Progenitor cell of endocrine pancreas (in vitro differentiated cells): ENCODE data around the gene ZNF484. TPM values are rescaled to one million over a fixed set of nuclear protein-coding genes. Genes with fewer than 3 reads are reported as not detected.
A peak's percentile ranks its signal among the peaks of the same experiment; 100 is the strongest.
"Not testable (repeated sequence)": the region's sequence is repeated elsewhere in the genome, so short reads cannot be mapped to it uniquely, and the experiment has no call there.

Experiments used
- DNase-seq: peaks from one replicate; pipeline ENCODE4 v3.0.0; 2021; ENCODE audit warnings: low spot score; ENCODE audit not compliant: unreplicated experiment
- H3K27ac Mint-ChIP-seq: 2 replicates; pipeline ENCODE4 v1.8.0; 2021; ENCODE audit warnings: mild to moderate bottlenecking, moderate library complexity, mixed read lengths
- H3K27me3 Mint-ChIP-seq: 2 replicates; pipeline ENCODE4 v1.8.0; 2021; ENCODE audit warnings: mixed read lengths
- H3K36me3 Mint-ChIP-seq: 2 replicates; pipeline ENCODE4 v1.8.0; 2022; ENCODE audit warnings: mixed read lengths; ENCODE audit not compliant: insufficient read depth
- H3K4me1 Mint-ChIP-seq: 2 replicates; pipeline ENCODE4 v1.8.0; 2021; ENCODE audit warnings: low read depth, mixed read lengths
- H3K4me3 Mint-ChIP-seq: 2 replicates; pipeline ENCODE4 v1.8.0; 2021; ENCODE audit warnings: low read depth, mild to moderate bottlenecking, moderate library complexity, mixed read lengths
- H3K9me3 Mint-ChIP-seq: 2 replicates; pipeline ENCODE4 v1.8.0; 2021; ENCODE audit warnings: low read depth, mixed read lengths
- CTCF ChIP-seq: fragments of 200-600 bp; sonication (generic); IDR thresholded peaks from one replicate; pipeline ENCODE4 v1.5.0; 2021; ENCODE audit warnings: antibody characterized with exemption, mild to moderate bottlenecking; ENCODE audit not compliant: unreplicated experiment
- total RNA-seq: library from RNA; stranded (reverse); gene quantifications from 2 replicates; pipeline ENCODE4 v1.2.1, GENCODE V29; 2021

Gene ZNF484
- total RNA-seq, 1 donor from 2014 or later, result 11.1 TPM

- Mint-ChIP-seq H3K4me1 (no peaks in the 10 kb centered on the region), H3K27me3 (no peaks in the 10 kb centered on the region), H3K9me3 (peaks cover 43% of the 10 kb centered on the region), H3K27ac (peak overlapping the region; percentile 69), H3K4me3 (no peak overlapping the region), H3K36me3 (peaks cover 82% of the 10 kb centered on the region)
- no peak for TF ChIP-seq CTCF
- no peak for DNase-seq
Measured at GRCh38 chr9:92850898-92851297, 26.9 kb downstream of the ZNF484 start.

- Mint-ChIP-seq H3K36me3 (peaks cover 86% of the 10 kb centered on the region), H3K9me3 (peaks cover 58% of the 10 kb centered on the region)
- not testable (repeated sequence) for H3K27ac Mint-ChIP-seq, DNase-seq, H3K27me3 Mint-ChIP-seq, H3K4me1 Mint-ChIP-seq, H3K4me3 Mint-ChIP-seq
Measured at GRCh38 chr9:92848740-92849139, 29.1 kb downstream of the ZNF484 start.

- no peak overlapping the region for H3K27ac Mint-ChIP-seq
- TF ChIP-seq CTCF, result no peak
- H3K4me3 Mint-ChIP-seq, result no peak overlapping the region
- H3K4me1 Mint-ChIP-seq, result no peaks in the 10 kb centered on the region
- H3K27me3 Mint-ChIP-seq, result no peaks in the 10 kb centered on the region
- no peak for DNase-seq
- peaks cover 58% of the 10 kb centered on the region for H3K9me3 Mint-ChIP-seq
- peaks cover 78% of the 10 kb centered on the region for H3K36me3 Mint-ChIP-seq
Measured at GRCh38 chr9:92846662-92847145, 31.1 kb downstream of the ZNF484 start.

GRCh38 chr9:92838411-92838810 is 39.4 kb downstream of the ZNF484 start:
- H3K9me3 Mint-ChIP-seq, result peaks cover 44% of the 10 kb centered on the region

GRCh38 chr9:92837191-92837590 is 40.6 kb downstream of the ZNF484 start:
- Mint-ChIP-seq H3K27me3 (no peaks in the 10 kb centered on the region), H3K4me3 (no peak overlapping the region), H3K9me3 (peaks cover 45% of the 10 kb centered on the region), H3K36me3 (peaks cover 22% of the 10 kb centered on the region), H3K27ac (no peak overlapping the region), H3K4me1 (no peaks in the 10 kb centered on the region)
- TF ChIP-seq CTCF, result no peak
- no peak for DNase-seq

More at GRCh38 chr9:92838411-92838810, 39.4 kb downstream of the ZNF484 start:
- not testable (repeated sequence) for H3K27ac Mint-ChIP-seq, H3K4me3 Mint-ChIP-seq, H3K27me3 Mint-ChIP-seq, DNase-seq, H3K4me1 Mint-ChIP-seq
- H3K36me3 Mint-ChIP-seq, result peaks cover 26% of the 10 kb centered on the region

GRCh38 chr9:92829420-92829819 is 48.4 kb downstream of the ZNF484 start:
- H3K36me3 Mint-ChIP-seq, result peaks cover 8% of the 10 kb centered on the region
- no peak for DNase-seq
- TF ChIP-seq CTCF, result no peak
- no peak overlapping the region for H3K27ac Mint-ChIP-seq
- no peak overlapping the region for H3K4me3 Mint-ChIP-seq
- H3K4me1 Mint-ChIP-seq, result no peaks in the 10 kb centered on the region
- H3K9me3 Mint-ChIP-seq, result peaks cover 20% of the 10 kb centered on the region
- no peaks in the 10 kb centered on the region for H3K27me3 Mint-ChIP-seq

GRCh38 chr9:92825065-92825464 is 52.8 kb downstream of the ZNF484 start:
- H3K27ac Mint-ChIP-seq, H3K4me1 Mint-ChIP-seq, H3K27me3 Mint-ChIP-seq, H3K4me3 Mint-ChIP-seq, H3K9me3 Mint-ChIP-seq, DNase-seq, H3K36me3 Mint-ChIP-seq: not testable (repeated sequence)
